Endometrium (tissue), 2 donors: ENCODE measurements around the gene RIT2.
A peak's percentile ranks its signal among the peaks of the same experiment; 100 is the strongest.

Experiments used
- FAIRE-seq: peaks from 2 replicates; lab custom pipeline; 2012; peaks lifted over from hg19 to GRCh38; lab: Jason Lieb, UNC
- donor health status: control.
- donor health status: control.

The RIT2 gene

DNA sequence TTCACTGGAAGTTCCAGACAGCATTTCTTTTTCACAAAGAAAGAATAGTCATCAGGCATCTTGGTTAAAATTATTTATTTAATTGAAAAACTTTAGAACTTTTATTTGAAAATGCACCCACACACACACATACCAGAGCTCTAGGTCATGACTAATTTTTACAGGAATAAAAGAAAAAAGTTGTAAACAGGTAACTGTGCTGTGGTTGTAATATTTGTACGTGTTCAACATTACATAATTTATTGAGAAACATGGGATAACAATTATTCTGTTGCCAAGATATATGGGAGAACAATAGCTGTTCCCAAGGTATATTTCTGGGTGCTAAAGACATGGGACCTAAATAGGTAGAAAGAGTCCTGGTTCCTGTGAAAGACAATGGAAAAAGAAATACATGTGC lies 104.9 kb downstream of the RIT2 start:
- FAIRE-seq = peak; percentile 31

DNA sequence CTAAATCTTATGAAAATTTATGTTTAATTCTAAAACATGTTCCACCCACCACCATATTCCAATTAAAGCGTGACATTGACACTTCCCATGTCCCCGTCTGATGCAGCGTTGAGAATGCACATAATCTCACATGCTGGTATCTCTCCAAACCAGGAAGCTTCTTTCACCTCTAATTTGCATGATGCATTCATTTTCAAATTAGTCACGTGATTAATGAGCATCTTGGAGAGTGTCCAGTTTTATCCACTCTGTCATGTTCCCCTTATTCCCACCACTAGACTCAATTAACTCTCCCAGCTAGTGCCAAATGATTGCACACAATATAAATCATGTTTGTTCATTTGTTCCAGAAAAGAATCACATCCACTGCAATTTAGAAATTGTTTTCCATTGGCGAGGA lies 105.8 kb downstream of the RIT2 start:
- no peak for FAIRE-seq

DNA sequence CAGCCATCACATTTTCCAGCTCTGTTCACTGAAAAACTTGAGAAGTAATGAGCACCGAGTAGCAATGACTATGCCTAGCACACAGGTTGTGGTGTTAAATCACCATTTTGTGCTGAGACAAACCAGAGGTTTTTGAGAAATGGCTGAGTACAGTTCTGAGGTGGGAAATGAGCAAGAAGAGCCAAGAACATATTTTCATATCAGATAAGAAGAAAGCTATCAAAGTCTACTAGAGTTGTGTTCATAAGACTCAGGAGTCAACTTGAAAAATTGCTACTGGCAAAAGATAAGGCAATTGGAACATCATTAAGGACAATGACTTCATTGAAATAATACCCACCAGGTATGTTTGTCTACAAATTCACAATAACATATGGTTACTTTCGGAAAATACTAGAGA lies 108.1 kb downstream of the RIT2 start:
- FAIRE-seq = no peak

DNA sequence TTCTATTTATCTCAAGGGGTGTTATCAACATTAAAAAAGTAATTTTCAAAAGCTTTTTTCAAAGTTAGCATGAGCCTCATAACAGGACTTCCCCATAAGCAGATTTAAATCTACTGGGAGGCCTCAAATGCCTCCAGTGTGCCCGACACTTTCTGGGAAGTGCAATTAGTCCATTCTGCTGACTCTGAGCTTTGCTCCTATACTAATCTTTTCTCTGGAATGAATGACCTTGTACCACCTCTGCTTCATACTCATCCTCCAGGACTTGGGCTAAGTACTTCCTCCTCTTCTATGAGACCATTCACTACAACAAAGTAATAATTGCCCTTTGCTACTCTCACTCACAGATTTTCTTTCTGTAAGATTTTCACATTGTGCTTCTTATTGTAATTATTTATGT lies 111.1 kb downstream of the RIT2 start:
- FAIRE-seq = no peak

DNA sequence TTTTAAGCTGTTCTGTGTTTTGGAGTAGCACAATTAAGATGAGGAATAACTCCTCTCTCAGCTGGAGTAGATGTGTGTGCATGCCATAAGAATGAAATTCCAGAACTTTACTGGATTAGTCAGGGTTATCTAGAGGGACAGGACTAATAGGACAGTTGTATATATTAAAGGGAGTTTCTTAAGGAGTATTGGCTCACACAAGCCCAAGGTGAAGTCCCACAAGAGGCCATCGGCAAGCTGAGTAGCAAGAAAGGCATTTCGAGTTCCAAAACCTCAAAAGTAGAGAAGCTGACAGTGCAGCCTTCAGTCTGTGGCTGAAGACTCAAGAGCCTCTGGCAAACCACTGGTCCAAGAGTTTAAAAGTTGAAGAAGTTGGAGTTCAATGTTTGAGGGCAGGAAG lies 113.7 kb downstream of the RIT2 start:
- FAIRE-seq = no peak

DNA sequence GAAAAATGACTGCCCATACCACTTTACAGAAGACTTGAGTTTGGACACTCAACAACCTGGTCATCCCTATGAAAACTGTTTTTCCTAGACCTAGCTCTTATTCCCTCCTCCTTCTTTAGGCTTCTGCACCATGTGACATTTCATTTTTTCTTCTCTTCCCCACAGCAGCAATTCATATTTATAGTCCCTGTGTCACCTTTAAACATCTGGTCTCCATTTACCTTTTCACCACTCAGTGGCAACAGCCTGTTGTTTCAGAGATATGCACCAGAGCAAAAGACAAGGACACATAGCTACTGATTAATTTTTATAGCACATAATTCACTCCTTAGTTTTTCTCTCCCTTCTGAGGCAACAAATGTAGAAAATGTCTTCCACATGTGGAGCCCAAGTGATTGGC lies 118.7 kb downstream of the RIT2 start:
- FAIRE-seq = no peak

DNA sequence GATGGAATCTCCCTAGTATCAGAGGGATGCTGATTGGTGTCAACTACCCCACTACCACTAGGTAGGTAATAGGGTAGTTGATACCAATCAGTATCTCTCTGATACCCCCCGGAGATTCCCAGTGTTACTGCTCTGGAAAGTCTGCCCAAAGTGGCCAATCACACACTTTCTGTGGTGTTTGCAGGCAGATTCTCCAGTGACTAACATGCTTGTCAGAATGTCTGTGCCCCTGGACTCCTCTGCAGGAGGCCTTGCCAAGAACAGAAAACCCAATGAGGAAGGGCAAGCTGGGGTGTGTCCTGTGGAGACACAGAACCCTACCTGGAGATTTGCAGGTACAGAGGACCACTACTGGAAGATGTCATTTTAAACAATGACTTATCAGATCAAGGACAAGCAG lies 135.1 kb downstream of the RIT2 start:
- no peak for FAIRE-seq

DNA sequence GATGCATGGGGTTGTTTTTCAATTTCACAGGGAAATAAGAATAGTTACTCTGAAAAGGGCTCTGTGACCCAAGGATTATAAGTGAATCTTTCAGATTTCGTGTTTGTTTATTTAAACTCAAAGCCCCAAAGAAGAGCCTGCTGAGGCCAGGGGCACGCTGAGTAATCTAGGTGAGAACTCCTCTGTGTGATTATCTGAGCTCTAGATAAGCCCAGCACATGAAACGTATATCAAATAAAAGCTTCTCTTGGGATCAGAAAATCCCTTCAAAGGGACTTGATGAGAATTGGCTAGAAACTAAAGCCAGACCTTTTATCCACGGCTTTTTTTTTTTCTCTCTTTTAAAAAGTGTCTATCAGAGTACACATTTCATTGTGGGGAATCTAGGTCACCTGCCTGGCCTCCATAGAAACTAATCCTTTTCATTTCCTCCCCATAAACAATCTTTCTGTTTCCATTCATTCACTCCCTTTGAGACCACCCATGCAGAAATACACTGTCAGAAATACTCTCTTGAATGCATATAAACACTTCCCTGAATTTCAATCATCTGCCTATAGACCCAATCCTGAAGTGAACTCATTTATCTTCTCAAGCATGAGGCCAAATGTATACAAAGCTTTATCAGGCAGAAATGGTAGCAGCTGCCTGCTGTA lies 137.4 kb downstream of the RIT2 start:
- FAIRE-seq = no peak

DNA sequence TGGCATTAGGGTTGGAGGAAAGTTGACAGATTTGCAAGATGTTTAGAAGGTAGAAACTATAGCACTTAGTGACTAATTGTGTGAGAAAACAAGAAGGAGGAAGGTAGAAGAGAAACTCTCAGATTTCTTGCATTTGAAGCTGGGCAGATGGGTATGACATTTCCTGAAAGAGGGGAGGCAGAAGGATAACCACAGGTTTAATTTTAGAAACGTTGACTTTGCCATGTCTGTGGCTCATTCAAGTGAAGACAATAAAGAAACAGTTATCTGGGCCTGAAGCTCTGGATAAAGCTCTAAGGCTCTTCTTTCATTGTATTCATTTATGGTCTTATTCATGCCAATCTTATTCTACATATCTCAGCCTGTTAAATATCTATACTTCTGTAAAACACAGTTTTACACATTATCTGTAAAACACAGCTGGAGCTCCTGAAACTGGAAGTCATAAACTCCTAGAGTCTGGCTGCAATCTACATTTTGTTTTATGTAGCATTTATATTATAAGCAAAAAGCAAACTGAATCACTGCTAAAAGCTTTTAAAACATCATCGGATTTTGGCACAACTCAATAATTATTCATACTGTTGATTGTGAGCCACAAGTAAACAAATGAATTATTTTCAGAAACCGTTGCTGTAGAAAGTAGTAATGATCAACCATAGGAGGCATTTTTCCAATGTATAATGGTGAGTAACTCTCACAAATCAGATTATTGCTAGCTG lies 138.5 kb downstream of the RIT2 start:
- no peak for FAIRE-seq

DNA sequence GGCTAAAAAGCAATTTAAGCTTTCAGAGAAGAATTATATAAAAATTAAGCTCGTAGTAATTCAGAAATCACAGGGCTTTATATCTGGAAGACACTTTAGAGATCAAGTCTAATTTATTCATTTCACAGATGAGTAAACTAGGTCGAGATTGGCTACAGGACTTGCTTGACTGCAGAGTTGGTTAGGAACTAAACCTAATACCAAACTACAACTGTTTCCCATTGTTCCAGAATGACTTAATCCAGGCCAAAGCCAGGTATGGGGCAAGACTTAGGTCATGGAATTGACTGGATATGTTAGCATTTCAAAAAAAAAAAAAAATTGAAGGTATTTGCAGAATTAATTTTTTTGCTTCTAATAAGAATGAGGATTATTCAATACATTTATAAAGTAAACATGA lies 146.1 kb downstream of the RIT2 start:
- FAIRE-seq = no peak

DNA sequence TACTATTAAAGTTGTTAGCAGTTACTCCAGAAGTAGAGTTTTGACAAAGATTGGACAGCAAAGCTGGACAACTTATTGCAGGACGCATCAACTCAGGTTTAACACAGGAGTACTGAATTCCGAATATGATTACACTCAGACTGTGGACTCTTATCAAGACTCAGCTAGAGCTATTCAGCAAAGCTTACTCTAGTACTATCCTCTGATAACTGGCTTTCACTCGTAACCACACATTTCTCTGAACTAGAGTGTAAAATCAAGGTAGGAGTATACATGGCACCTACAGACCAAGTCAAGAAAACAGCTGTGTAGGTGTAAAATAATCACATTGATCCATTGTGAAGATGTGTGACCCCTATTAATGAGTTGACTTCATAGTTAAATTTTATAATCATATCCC lies 154.2 kb downstream of the RIT2 start:
- FAIRE-seq = no peak

DNA sequence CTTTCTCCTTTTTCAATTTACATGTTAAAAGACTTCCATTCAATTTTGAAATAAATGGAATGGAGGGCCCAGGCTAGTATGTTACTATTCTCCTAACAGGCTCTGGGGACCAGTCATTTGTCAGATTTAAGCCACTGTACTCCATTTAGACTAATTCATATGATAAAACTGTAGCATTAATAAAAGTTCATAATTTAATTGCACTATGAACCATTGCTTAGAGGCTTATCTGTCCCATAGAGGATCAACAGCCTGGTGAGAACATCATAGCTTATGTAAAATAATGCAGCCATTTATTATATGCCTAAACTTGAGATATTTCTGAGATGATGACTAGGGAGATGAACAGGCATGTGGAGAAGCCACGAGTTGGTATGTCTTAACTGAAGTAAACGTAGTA lies 156.0 kb downstream of the RIT2 start:
- no peak for FAIRE-seq

DNA sequence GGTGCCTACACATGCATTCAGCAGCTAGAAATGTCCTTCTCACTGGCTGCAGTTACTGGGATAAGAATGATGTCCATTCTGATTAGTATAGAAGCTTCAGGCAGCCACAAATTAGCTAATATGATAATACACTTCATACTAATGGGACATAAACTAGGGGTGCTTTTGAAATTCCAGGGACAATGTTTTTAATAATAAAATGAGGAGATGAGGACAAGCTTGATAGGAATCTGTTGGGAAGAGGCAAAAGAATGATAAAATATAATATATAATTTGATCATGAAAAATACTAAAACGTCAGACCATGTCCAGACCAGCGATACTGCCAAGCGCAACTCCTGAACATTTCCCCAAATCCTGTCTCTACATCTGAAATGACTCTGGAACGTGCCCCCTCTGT lies 157.1 kb downstream of the RIT2 start:
- no peak for FAIRE-seq

DNA sequence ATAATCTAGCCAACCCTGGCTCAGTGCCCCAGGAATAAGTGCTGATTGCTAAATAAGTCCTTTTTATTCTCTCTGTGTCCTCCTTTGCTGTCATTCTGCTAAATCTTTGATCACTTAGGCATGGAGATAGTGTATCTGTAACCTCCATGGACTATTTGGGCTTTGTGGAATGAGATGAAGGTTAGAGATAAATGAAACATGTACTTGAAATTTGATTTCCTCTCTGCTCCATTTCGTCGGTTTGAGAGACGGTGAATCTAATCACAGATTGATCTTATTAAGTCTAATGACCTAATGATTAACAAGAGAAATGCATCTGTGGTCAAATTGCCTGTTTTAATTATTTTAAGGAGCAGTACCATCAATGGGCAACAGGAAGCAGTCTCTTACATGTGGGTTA lies 159.2 kb downstream of the RIT2 start:
- no peak for FAIRE-seq

DNA sequence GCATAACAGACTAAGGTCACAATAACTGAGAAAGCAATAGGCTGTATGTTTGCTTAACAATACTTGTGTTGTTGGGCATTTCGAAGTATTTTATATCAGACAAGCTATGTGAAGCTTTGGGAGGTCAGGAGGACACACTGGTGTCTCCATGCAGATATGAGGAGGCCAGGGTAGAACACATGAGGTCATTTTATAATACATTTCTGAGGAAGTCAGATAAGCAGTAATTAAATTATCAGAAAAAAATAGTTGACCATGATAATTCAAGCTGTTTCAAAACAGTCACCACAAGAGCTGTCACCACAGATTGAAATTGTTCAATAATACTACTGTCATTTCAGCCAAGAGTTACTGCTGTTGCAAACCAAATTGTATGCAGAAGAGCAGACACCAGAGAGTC lies 160.6 kb downstream of the RIT2 start:
- no peak for FAIRE-seq

DNA sequence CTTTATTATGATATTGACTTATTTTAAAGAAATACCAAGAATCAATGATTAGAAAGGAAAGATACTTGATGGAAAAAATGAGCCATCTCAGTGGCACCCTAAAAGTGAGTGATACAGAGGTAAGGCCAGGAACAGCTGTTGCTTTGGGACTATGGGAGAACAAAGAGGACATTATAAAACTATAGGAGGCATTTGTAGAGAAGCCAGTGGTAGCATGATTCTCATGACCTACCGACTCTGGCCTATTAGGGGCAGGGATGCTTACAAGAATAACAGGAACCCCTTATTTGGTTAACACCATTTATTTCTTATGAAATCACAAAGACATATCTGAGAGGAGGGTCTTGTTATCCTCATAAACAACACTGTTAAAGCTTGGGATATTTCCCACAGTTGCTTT lies 162.2 kb downstream of the RIT2 start:
- no peak for FAIRE-seq

DNA sequence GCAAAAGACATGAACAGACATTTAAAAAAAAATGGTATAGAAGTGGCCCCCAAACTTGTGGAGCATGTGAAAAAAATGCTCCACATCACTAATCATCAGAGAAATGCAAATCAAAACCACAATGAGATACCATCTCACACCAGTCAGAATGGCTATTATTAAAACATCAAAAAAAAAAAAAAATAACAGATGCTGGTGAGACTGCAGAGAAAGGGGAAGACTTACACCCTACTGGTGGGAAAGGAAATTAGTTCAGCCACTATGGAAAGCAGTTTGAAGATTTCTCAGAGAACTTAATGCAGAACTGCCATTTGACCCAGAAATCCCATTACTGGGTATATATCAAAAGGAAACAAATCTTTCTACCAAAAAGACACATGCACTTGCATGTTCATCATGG lies 164.8 kb downstream of the RIT2 start:
- FAIRE-seq = no peak

DNA sequence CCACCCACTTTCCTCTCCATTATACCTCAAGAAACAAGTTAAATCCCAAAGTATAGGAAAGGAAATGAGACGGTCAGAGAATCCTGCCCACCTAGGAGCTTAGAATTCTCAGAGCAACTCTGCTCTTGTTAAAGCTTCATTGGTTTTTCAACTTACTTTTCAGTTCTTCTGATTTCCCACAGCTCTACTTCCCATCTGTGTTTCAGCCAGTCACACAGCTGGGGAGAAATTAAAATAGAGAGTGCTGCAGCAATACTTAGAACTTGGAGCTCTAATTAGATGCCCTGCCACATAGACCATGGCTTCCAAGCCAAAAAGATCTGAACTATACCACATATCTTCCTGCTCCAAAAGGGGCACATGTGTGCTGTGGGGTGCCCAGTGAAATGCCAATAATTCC lies 166.7 kb downstream of the RIT2 start:
- FAIRE-seq = no peak

DNA sequence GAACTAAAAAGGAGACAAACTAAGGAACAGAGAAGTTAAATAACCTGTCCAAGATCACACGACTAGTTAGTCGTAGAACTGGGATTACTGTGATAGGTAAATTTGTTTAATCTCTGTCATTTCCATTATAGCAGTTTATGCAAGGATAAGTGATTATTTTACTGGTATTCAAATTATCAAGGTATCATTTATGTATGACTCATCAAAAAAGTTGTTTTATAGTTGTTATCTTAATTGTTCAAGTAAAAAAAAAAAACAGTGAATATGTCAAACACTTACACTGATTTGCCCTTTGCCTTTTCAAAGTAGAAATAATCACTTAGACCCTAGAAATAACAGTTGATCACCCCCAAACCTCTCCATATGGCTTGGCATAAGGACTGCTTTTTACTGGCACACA lies 173.6 kb downstream of the RIT2 start:
- FAIRE-seq = no peak

DNA sequence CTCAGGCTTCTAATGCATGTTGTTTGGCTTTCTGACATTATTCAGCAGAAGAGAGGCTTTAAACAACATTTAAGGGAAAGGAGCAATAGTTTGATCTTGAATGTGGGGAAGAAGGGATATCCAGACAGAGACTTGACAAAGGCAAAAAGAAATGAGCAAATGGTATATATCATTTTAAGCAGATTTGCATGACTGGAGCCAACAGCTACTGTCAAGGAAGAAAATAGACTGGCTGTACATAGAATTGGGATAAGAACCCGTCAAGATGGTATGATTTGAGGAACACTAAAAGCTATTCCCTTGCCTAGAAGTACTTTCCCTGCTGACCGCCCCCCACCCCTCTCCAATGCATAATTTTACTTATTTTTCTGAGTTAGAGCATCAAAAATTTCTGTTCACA lies 174.5 kb downstream of the RIT2 start:
- no peak for FAIRE-seq

DNA sequence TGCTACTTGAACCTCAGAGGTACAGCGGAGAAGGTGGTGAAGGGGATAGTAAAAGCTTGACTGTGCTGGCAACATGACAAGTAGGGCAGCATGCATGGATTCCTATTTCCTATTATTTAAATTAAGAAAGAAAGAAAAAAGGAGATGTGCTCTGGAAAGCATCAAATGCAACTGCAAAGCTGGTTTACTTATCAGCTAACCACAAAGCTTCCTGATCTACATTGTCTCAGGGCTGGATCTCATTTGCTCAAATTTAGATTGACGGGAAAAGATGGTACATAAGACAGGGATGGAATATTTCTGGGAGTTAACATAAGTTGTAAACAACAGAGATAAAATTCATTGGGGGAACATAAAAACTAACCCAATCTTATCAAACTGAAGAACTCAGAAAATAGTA lies 178.0 kb downstream of the RIT2 start:
- no peak for FAIRE-seq

DNA sequence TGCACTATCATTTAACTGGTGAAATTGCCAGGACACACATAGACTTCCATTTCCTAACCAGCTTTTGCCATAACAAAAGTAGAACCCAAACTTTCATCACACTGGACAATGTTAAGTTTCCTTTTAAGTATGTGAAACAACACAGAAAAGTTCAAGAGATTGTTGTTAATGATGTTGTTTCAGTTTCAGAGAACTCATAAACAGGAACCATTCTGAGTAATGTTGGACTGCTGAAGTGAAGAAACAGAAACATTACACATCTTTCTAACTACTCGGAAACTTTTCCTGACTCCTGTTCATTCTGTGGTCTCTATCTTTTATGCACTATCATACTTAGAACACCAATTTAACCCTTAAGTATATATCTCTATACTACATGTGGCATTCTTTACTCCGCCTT lies 179.2 kb downstream of the RIT2 start:
- FAIRE-seq = no peak

DNA sequence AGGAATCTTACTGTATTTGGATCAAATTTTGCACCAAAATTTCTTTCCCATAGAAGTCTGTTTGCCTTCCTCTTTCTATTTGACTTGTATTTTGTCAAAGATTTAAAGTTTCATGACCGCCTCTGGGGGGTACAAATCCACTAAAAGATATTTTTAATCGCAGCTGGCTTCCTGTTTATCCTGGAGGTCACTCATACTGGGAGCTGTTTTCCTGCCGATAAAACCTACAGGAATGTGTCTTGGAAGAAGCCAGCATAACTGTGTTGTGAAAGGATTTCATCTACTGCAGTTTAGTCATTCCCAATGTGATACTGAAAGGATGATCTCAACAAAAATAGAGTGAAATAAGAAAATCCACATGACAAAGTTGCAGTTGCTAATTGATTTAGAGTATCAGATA lies 184.0 kb downstream of the RIT2 start:
- FAIRE-seq = peak; percentile 87

DNA sequence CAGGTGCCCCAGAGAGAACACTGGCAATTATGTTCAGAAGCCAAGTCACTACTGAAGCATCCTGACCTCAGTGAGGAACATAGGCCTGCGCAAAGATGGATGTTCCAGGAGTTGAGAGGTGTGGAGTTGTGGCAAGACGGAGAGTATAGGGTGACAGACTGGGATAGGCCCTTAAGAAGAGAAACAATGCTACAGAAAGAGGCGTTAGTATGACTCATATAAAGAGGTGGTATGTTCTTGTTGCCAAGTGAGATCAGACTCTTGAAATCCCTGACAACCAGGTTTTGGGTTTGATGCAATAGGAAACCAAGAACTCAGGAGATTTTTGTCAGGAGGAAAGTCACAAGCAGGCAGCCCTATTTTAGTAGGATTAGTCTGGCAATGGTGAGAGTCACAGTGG lies 185.6 kb downstream of the RIT2 start:
- no peak for FAIRE-seq
